OCI-LY3 (cell line): Measurements from ENCODE around the gene CEMIP.

Source experiments
- H2AFZ ChIP-seq: fragments of 200-600, 300-600 bp; shearing (Covaris generic); 2 replicates; pipeline ENCODE4 v1.6.0; 2014; ENCODE audit warnings: antibody characterized with exemption, low read depth, low read length
- H3K27ac ChIP-seq: fragments of 200-600, 300-600 bp; sonication (generic); 2 replicates; pipeline ENCODE4 v1.5.1; 2014; ENCODE audit warnings: mild to moderate bottlenecking, low read length, moderate library complexity, mixed read lengths
- H3K27me3 ChIP-seq: fragments of 200-600, 300-600 bp; sonication (generic); 2 replicates; pipeline ENCODE4 v1.6.1; 2014; ENCODE audit warnings: low read depth, low read length, mixed read lengths
- H3K36me3 ChIP-seq: fragments of 200-600, 300-600 bp; sonication (generic); replicated peaks from 2 replicates; pipeline ENCODE3; 2014; ENCODE audit warnings: low read depth, low read length, mixed read lengths
- H3K4me1 ChIP-seq: fragments of 300-600, 200-600 bp; sonication (generic); 2 replicates; pipeline ENCODE4 v1.6.1; 2014; ENCODE audit warnings: low read length, mixed read lengths
- H3K4me2 ChIP-seq: fragments of 200-600, 300-600 bp; sonication (generic); 2 replicates; pipeline ENCODE4 v1.6.1; 2014; ENCODE audit warnings: low read length, mixed read lengths
- H3K4me3 ChIP-seq: fragments of 300-600, 200-600 bp; sonication (generic); 2 replicates; pipeline ENCODE4 v1.5.1; 2014; ENCODE audit warnings: antibody characterized with exemption, mild to moderate bottlenecking, low read length, moderate library complexity
- H3K79me2 ChIP-seq: fragments of 300-600, 200-600 bp; shearing (Covaris generic); 2 replicates; pipeline ENCODE4 v1.6.1; 2014; ENCODE audit warnings: mild to moderate bottlenecking, low read length, mixed read lengths
- H3K9ac ChIP-seq: fragments of 300-600, 200-600 bp; shearing (Covaris generic); 2 replicates; pipeline ENCODE4 v1.6.0; 2014; ENCODE audit warnings: mild to moderate bottlenecking, low read length, moderate library complexity
- H3K9me3 ChIP-seq: fragments of 200-600, 300-600 bp; shearing (Covaris generic); 2 replicates; pipeline ENCODE4 v1.6.1; 2014; ENCODE audit warnings: low read length, mixed read lengths; ENCODE audit not compliant: insufficient read depth
- H4K20me1 ChIP-seq: fragments of 200-600, 300-600 bp; sonication (generic); 2 replicates; pipeline ENCODE4 v1.6.1; 2016; ENCODE audit warnings: low read length, mixed read lengths; ENCODE audit not compliant: insufficient read depth
- EZH2phosphoT487 ChIP-seq: fragments of 200-600 bp; shearing (Covaris generic); IDR thresholded peaks from 2 replicates; pipeline ENCODE4 v1.6.1; 2018; ENCODE audit warnings: antibody characterized with exemption, mixed run types, low read depth
- TF ChIP-seq, protein P1 (sequence below): fragments of 200-600, 300-600 bp; sonication (generic); IDR thresholded peaks from 2 replicates; pipeline ENCODE4 v1.5.1; 2014; ENCODE audit warnings: antibody characterized with exemption, low read length, low read depth

Gene CEMIP

DNA sequence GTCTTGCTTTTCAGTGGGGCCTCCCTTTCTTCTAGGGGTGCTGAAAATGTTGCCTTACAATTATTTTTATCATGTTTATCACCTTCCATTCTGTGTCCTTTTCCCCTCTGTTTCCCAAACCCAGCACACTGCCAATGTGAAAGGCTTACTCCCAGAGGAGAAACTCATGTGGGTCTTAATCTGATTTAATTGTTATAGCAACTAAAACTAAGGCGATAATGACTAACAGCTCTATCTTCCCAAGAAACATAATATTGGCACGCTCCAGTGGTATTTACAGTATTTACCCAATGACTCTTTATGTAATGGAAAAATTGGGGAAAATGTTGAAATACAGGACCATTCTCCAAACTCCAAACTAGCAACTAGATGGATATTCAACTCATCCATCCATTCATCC, 152.0 kb downstream of the CEMIP start:
- TF ChIP-seq, protein P1, sequence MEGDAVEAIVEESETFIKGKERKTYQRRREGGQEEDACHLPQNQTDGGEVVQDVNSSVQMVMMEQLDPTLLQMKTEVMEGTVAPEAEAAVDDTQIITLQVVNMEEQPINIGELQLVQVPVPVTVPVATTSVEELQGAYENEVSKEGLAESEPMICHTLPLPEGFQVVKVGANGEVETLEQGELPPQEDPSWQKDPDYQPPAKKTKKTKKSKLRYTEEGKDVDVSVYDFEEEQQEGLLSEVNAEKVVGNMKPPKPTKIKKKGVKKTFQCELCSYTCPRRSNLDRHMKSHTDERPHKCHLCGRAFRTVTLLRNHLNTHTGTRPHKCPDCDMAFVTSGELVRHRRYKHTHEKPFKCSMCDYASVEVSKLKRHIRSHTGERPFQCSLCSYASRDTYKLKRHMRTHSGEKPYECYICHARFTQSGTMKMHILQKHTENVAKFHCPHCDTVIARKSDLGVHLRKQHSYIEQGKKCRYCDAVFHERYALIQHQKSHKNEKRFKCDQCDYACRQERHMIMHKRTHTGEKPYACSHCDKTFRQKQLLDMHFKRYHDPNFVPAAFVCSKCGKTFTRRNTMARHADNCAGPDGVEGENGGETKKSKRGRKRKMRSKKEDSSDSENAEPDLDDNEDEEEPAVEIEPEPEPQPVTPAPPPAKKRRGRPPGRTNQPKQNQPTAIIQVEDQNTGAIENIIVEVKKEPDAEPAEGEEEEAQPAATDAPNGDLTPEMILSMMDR = no peak
- TF ChIP-seq EZH2phosphoT487 = no peak
- H3K9ac ChIP-seq = no peak overlapping the region
- H2AFZ ChIP-seq = no peak overlapping the region
- H4K20me1 ChIP-seq = no peaks in the 10 kb centered on the region
- no peak overlapping the region for H3K4me2 ChIP-seq
- H3K36me3 ChIP-seq = no peaks in the 10 kb centered on the region
- no peaks in the 10 kb centered on the region for H3K4me1 ChIP-seq
- no peaks in the 10 kb centered on the region for H3K27me3 ChIP-seq
- H3K27ac ChIP-seq = no peak overlapping the region
- H3K4me3 ChIP-seq = no peak overlapping the region
- no peaks in the 10 kb centered on the region for H3K79me2 ChIP-seq
- H3K9me3 ChIP-seq = no peaks in the 10 kb centered on the region

DNA sequence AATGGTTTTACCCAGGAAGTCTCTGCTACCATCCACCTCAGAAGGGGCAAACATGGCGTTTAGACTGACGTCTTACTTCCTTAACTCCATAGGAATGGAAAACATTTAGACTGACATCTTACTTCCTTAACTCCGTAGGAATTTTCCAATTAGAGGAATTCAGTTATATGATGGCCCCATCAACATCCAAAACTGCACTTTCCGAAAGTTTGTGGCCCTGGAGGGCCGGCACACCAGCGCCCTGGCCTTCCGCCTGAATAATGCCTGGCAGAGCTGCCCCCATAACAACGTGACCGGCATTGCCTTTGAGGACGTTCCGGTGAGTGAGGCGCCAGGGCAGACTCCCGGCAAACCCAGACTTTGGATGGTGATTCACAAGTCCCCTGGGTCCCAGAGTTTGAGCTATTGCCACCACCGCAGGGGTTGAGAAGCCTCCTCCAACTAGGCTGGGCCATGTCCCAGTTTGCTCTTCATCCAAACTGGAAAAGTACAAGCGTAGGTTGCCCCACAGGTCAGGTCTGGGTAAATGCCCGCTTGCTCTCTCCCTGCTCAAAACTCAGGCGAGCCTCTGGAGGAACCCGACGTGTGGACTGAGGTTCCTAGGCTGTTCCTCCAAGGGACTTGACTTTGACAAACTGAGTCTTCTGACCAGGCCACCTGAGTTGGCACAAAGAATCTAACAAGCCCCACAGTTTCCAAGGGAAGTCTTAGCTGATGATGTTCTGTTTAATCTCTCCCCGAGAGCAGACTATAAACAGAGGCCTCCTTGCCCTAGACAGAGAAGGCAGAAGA, 152.7 kb downstream of the CEMIP start:
- Histone ChIP-seq H3K9ac (no peak overlapping the region), H3K4me3 (no peak overlapping the region), H3K79me2 (no peaks in the 10 kb centered on the region), H3K9me3 (no peaks in the 10 kb centered on the region), H4K20me1 (no peaks in the 10 kb centered on the region), H3K36me3 (peaks cover 5% of the 10 kb centered on the region), H2AFZ (no peak overlapping the region), H3K4me1 (no peaks in the 10 kb centered on the region), H3K4me2 (no peak overlapping the region), H3K27ac (no peak overlapping the region), H3K27me3 (no peaks in the 10 kb centered on the region)
- TF ChIP-seq, protein P1 = no peak
- TF ChIP-seq EZH2phosphoT487 = no peak

DNA sequence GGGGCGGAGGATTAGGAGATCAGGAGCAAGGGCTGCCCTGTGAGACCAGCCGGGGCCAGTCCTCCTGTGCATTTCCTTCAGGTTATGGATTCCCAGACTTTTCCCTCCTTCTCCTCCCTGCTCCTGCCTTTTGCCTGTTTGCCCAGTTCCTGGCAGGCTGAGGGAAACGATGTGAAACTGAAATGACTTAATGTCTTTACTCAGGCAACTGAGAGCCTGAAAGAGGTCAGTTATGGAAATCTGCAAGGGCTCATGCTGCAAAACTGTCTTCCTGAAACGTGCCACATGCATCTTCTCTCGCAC, 153.3 kb downstream of the CEMIP start:
- no peak overlapping the region for H3K9ac ChIP-seq

DNA sequence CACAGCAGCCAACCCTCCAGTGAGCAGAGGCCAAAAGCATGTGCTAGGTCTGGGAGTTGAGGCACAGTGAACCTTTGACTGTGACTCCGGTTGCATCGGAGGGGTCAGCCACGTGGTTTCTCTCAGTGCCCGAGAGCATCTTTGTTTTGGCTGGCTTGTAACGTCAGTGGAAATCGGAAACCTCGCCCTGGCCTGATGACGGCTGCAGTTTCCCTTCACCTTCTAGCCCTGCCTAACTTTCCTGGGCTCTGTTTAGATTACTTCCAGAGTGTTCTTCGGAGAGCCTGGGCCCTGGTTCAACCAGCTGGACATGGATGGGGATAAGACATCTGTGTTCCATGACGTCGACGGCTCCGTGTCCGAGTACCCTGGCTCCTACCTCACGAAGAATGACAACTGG, 153.8 kb downstream of the CEMIP start:
- no peak overlapping the region for H3K4me3 ChIP-seq
- no peaks in the 10 kb centered on the region for H4K20me1 ChIP-seq
- no peak overlapping the region for H2AFZ ChIP-seq
- H3K27ac ChIP-seq = no peak overlapping the region
- H3K4me2 ChIP-seq = no peak overlapping the region
- H3K27me3 ChIP-seq = no peaks in the 10 kb centered on the region
- no peak overlapping the region for H3K9ac ChIP-seq
- H3K36me3 ChIP-seq = peaks cover 5% of the 10 kb centered on the region
- TF ChIP-seq, protein P1 = no peak
- TF ChIP-seq EZH2phosphoT487 = no peak
- no peaks in the 10 kb centered on the region for H3K4me1 ChIP-seq
- no peaks in the 10 kb centered on the region for H3K9me3 ChIP-seq
- H3K79me2 ChIP-seq = no peaks in the 10 kb centered on the region

More for the DNA sequence above, 153.3 kb downstream of the CEMIP start:
- no peaks in the 10 kb centered on the region for H3K79me2 ChIP-seq
- H3K27me3 ChIP-seq = no peaks in the 10 kb centered on the region
- no peak overlapping the region for H3K4me3 ChIP-seq
- H3K9me3 ChIP-seq = no peaks in the 10 kb centered on the region
- H3K4me1 ChIP-seq = no peaks in the 10 kb centered on the region
- no peak overlapping the region for H2AFZ ChIP-seq
- no peak overlapping the region for H3K4me2 ChIP-seq
- H3K36me3 ChIP-seq = peaks cover 5% of the 10 kb centered on the region
- no peaks in the 10 kb centered on the region for H4K20me1 ChIP-seq
- TF ChIP-seq EZH2phosphoT487 = no peak
- TF ChIP-seq, protein P1 = no peak
- H3K27ac ChIP-seq = no peak overlapping the region
